Activated CD8-positive, alpha-beta memory T cell treated with anti-CD3 and anti-CD28 coated beads for 36 hours (primary cell): ENCODE measurements around the gene ARSH. TPM values are rescaled to one million over a fixed set of nuclear protein-coding genes. Genes with fewer than 3 reads are reported as not detected.
"Not testable (repeated sequence)": the region's sequence is repeated elsewhere in the genome, so short reads cannot be mapped to it uniquely, and the experiment has no call there.

Source experiments
- CTCF ChIA-PET: fragments of 350-600 bp; sonication (Branson Sonifier 250); formaldehyde crosslinking; loops from one replicate; lab custom pipeline; 2021; ENCODE audit warnings: antibody characterized with exemption; lab: Charles Lee
- POLR2A ChIA-PET: fragments of 350-600 bp; sonication (Branson Sonifier 250); formaldehyde crosslinking; loops from one replicate; lab custom pipeline; 2021; ENCODE audit warnings: antibody characterized with exemption; lab: Charles Lee
- total RNA-seq, 2 experiments: library from RNA; stranded (reverse); gene quantifications; one replicate each; pipeline ENCODE4 v1.2.3, GENCODE V29; 2021

The ARSH gene, protein sequence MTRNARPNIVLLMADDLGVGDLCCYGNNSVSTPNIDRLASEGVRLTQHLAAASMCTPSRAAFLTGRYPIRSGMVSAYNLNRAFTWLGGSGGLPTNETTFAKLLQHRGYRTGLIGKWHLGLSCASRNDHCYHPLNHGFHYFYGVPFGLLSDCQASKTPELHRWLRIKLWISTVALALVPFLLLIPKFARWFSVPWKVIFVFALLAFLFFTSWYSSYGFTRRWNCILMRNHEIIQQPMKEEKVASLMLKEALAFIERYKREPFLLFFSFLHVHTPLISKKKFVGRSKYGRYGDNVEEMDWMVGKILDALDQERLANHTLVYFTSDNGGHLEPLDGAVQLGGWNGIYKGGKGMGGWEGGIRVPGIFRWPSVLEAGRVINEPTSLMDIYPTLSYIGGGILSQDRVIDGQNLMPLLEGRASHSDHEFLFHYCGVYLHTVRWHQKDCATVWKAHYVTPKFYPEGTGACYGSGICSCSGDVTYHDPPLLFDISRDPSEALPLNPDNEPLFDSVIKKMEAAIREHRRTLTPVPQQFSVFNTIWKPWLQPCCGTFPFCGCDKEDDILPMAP
- not detected for total RNA-seq

DNA sequence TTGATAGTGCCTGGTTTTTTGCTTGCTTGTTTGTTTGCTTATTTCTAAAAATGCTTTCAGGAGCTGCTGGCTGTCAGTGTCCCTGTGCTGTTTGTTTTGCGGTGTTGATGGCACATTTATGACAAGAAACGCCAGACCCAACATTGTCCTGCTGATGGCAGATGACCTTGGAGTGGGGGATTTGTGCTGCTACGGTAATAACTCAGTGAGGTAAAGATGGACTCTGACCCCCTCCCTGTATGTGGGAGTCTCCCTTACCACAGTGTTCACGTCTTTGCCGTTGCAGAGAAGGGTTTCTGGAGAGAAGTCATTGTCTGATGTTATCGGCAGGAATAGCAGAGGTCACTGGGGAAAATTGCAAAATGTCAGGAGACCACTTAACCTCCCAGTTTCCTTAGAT is at the start of gene ARSH:
Gene ARSH, plus strand, starts transcription at position 52 of the 400 bp plus-strand sequence. Its CDS starts 67 bp downstream, at position 119.
- POLR2A ChIA-PET = no interaction called here
- CTCF ChIA-PET = no interaction called here

DNA sequence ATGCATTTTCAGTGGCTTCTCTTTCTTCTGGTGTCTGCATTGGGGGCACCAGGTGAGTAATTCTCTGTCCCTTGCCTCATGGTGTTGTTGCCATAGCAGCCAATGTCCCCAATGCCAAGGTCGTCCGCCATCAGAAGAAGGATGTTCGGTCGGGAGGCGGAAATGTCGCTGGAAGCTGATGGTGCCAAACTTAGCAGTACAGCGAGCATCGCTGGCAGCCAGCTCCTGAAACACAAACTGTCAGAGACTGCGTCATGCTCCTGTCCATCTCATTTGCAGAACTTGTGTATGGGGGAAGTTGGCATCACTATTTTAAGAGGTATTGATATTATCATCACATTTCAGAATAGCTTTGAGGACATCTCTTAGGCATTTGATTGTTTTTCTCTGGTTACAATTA is 48.1 kb upstream of the ARSH start:
- ChIA-PET CTCF (no interaction called here), POLR2A (no interaction called here)

DNA sequence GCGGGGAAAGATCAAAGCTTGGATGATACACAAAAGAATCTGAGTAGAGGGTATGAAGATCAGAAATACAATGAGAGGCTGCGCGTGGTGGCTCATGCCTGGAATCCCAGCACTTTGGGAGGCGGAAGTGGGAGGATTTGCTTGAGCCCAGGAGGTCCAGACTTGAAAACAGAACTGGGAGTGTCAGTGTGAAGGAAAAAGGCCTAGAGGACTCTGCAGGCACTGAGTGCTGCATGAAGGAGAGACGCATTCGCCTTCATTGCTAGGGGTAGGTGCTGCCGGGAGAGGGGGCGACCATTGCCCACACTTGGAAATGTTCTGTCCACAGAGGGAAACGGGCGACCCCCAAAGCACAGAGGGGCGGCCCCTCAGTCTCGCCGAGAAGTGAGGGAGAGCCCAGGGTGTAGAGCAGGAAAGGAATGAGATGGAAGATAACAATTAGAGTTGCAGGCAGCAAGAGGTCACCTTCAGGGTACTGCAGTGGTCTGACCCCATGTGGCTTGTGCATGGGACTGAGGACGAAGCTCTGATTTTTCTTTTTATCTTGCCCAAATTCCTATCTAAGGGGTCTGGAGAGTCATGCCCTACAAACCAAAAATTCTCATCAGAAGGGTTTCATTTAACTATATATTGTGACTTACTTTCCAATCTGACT is 45.4 kb upstream of the ARSH start:
- ChIA-PET CTCF (no interaction called here), POLR2A (no interaction called here)

DNA sequence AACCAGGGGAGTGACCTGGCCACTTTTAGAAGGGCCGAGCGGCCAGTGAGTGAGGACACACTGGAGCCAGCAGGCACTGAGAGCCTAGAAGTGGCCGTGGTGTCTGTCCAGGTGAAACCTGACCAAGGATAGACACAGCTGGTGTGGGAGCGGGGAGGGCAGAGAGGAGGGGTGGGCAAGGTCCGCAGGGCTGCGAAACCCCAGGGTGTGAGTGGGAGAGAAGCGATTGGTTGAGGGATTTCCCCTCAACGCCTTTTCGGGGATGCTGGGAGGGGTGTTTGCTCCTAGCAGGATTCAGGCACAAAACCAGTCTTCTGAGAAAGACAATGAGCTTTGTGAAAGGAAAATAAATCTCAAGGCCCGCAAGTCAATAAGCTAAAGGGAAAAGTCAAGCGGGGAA is 44.0 kb upstream of the ARSH start:
- CTCF ChIA-PET = no interaction called here
- POLR2A ChIA-PET = no interaction called here

DNA sequence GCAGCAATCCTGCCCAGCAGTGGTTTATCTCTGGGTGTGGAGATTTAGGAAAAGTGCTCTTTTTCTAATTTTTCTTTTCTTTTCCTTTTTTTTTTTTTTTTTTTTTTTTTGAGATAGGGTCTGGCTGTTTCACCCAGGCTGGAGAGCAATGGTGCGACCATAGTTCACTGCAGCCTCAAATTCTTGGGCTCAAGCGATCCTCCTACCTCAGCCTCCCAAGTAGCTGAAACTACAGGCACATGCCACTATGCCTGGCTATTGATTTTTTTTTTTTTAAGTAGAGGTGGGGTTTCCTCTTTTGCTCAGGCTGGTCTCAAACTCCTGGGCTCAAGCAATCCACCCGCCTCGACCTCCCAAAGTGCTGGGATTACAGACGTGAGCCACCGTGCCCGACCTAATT is 42.9 kb upstream of the ARSH start:
- CTCF ChIA-PET, POLR2A ChIA-PET: not testable (repeated sequence)

DNA sequence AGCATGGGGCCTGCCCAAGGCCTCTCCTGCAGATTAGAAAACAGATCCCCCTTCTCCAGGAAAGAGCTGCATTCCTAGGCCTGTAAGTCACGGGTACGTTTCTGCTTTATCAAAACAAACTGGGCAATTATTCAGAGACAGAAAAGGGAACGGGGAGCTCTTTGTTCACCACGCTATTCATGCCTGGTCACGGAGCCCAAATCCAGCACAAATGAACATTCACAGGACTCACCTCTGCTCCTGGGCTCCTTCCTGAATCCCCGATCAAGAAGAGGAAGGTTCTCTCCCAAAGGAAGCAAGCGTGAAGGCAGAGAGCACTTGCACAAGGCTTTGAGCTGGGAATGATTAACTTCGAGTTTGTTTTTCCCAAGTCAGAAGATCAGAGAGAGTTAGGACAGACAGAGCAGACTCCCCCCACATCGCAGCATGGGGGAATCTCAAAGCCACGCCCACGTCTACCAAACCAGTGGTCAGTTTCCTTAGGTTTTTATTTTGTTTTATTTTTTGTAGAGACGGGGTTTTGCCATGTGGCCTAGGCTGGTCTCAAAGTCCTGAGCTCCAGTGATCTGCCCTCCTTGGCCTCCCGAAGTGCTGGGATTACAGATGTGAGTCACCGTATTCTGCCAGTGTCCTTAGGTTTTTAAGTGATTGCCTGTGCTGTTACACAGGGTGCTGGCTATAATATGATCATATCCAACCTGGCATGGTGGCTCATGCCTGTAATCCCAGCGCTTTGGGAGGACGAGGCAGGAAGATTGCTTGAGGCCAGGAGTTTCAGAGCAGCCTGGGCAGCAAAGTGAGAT is 42.2 kb upstream of the ARSH start:
- POLR2A ChIA-PET, CTCF ChIA-PET: not testable (repeated sequence)

DNA sequence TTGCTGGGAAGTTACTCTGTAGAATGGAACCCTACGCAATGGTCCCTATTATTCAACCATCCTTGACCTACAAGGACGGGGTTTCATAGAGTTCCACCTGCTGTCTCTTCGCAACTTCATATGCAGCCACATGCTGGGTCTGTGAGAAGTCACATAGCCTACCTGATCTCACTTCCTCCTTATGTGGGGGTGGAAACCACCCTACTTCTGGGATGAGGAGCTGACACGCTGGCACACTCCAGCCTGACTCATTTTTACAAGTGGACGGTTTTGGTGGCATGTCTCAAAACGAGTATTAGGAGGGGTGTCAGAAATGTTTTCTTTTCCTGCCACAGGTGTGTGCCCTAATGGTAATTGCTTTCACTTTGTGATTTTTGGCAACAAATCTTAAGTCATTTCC is 40.4 kb upstream of the ARSH start:
- ChIA-PET CTCF (no interaction called here), POLR2A (no interaction called here)

DNA sequence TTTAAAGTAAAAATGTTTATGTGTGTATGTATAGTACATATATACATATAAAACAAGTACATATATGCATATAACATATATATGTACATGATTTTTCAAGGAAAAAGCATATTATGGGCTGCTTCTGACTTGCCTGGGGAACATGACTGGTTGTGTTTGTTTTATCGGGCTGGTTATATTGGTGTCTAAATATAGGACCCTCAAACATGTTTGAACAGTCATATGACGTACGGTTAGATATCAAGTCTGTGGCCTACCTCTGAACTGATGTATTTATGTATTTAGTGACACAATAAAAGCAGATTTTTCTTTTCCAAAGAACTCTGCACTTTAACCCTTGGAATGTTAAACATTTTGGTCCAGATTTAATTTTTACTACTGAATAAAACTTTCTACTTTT is 39.3 kb upstream of the ARSH start:
- POLR2A ChIA-PET = no interaction called here
- CTCF ChIA-PET = no interaction called here

DNA sequence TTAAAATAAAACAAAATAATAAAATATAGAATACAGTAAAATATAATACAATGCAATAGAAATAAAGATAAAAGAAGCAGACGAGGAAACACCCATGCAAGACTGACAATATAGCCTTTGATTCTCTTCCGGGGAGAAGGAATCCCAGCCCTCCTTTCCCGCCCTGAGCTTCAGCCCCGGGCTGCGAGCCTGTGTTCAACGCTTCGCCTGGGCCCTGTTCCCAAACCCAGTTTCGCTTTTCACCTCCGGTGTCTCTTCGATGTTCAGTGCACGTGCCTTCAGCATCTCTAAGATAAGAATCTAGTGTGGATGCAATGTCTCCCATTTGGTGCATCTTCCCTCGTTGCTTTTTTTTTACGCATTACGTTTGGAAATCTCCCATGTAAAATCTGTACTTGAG is 38.8 kb upstream of the ARSH start:
- CTCF ChIA-PET = no interaction called here
- POLR2A ChIA-PET = no interaction called here

DNA sequence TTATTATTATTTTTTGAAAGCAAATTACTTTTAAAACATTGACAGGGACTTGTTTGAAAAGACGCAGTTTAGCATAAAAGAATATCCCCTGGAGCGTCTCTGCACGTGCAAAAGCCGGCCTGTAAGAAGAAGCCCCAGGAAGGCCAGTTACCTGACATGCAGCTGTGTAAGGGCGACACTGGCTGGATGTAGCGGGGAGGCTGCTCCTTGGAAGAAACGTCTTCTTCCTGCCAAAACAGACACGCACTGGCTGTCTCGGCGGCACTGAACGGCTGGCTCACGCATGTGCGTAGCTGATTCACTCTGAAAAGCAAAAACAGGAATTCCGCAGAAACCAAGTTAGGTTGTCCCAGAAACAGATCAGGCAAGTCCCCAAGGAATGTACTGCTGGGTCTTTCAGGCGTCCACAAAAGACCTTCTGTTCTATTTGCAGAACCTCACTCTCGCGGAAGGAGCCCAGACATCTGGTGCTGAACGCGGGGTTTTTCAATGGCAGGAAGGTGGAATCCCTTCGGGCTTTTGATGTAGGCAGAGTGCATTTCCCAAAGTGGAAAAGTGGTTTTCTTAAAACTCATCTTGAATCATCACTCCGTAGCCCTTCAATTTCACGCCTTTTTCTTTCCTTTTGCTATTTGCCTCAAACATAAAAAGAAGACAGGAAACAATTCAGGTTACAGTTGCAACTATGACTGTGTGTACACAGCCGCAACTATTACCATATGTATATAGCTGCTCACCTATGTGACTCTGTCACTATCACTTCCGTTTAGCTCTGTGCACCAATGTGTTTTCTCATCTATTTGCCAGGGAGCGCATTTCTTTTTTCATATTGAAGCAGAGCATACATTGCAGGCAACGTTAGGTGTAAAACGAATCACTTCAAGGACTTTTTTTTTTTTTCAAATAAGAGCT is 38.1 kb upstream of the ARSH start:
- POLR2A ChIA-PET = no interaction called here
- CTCF ChIA-PET = no interaction called here

DNA sequence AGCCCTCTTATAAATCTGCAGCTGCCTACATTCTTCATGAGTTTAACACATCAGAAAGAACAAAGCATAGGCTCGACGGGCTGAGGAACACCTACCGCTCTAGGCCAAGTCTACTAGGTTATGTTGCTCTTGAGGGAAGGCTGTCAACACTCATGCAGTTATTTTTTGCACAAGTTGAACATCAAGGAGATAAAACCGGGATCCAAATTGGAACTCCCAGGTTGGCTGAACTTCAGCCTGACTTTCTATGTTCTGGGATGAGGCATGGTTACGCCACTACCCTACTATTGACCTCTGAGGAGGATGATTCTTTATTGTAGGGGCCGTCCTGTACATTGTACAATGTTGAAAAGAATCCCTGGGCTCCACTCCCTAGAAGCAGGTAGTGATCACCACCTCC is 37.3 kb upstream of the ARSH start:
- ChIA-PET POLR2A (no interaction called here), CTCF (no interaction called here)

DNA sequence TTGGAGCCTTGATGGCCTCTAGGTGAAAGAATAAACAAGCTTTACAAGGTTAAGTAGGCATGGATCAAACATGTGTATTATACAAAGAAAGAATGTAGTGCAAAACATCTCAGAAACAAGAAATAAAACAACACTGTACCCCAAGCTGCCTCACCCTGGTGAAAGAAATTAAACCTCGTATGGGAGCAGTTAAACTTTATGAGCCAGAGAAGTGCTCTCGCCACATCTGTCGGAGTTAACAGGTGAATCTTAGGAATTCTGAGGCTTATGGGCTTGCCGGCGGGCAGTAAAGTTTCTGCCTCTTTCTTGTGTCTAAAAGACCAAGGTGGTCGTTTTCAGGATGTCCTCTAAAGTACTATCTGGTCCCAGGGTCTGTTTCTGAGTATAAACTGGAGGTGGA is 34.0 kb upstream of the ARSH start:
- CTCF ChIA-PET = no interaction called here
- POLR2A ChIA-PET = no interaction called here

DNA sequence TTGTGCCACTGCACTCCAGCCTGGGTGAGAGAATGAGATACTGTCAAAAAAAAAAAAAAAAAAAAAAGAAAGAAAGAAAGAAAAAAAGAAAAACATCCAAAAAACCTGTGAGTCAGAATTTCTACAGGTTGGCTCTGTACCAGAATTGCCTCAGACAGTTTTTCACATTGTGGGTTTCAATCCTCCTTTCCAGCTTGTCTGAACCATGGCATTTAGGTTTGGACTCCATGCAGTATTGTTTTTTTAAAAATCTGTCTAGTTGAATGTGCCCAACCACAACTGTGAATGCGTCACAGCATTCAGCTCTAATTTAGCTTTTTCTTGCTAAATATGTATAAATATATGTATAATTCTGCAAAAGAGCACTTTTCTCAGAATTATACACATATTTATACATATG is 31.4 kb upstream of the ARSH start:
- POLR2A ChIA-PET = no interaction called here
- CTCF ChIA-PET = no interaction called here

DNA sequence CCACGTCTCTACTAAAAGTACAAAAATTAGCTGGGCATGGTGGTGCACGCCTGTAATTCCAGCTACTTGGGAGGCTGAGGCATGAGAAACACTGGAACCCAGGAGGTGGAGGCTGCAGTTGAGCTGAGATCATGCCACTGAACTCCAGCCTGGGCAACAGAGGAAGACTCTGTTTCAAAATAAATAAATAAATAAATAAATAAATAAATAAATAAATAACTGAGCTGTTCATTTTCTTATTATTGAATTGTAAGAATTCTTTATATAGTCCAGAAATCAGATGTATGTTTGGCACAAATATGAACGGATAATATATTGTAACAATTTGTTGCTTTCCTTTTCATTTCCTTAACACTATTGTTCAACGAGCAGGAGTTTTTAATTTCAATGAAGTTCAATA is 27.7 kb upstream of the ARSH start:
- POLR2A ChIA-PET, CTCF ChIA-PET: not testable (repeated sequence)

DNA sequence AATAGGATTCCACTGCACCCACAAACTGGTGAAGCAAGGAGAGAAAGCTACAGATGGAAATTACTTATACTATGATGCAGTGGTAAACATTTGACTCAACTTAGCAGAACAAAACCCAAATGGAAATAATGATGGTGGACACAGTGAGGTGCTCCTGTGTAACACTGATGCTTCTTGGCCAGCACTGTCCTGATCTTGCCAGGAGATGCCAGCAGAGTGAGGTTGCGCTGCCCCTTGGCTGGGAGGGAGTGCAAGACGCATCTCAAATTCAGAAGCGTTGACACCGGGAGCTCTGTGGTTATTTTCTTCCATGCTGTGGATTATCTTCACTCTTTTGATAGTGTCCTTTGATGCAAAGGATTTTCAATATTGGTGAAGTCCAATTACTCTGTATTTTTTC is 22.0 kb upstream of the ARSH start:
- ChIA-PET POLR2A (no interaction called here), CTCF (interaction anchor here (0.6 kb wide), 1 partner anchor 14 kb away, joined by 4 read pairs; no protein-coding TSS in a partner anchor)

DNA sequence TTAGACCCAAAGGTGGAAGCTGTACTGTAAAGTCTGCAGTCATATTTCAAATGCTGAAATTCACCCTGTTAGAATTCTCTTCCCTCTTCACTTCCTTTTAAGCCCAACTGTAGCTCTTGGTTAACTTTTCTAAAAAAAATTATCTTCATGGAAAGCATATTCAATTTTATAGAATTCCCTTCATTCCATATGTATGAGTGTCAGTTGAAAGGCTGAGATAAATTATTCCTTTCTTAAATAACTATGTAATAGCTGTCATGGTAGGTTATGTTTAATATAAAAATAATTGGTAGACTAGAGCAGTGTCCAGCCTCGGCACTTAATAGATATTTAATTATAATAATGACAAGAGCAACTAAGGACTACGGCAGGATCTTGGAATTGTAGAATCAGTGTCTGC is 16.8 kb upstream of the ARSH start:
- ChIA-PET CTCF (interaction anchor here (0.6 kb wide), 1 partner anchor 41 kb away, joined by 3 read pairs; no protein-coding TSS in a partner anchor), POLR2A (interaction anchor here (0.6 kb wide), 1 partner anchor 192 kb away, joined by 3 read pairs; no protein-coding TSS in a partner anchor)

DNA sequence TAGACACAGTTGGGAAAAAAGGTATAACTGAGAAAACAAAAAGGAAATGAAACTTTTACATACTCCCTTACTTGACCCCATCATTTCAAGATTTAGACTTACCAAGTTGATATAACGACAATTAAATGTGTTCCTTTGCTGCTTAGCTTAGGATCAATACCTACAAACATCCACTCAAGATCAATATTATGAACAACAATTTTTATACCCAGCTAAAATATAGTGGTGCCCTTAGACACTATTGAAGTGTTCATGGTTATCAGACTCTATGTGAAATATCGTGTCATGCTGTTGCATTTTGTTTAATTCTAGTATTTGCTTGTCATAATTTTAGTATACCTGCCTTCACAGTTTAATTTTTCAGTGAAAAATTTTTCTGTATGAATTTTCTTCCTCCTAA is 4.2 kb downstream of the ARSH start:
- POLR2A ChIA-PET = no interaction called here
- CTCF ChIA-PET = no interaction called here

DNA sequence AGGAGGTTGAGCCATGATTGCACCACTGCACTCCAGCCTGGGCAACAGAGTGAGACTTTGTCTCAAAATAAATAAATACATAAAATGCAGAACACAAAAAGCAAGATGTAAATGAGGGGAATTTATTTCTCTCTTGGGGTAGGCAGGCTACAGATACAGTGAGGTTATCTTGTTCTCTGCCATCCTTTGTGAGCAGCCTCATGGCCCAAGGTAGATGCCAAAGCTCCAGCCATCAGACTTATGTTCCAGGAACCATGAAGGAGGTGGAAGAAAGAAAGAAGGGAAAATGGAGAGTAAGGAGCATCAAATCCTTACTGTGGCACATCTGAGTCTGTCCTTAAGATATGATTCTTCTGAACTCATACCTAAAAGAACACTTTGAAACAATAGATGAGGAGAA is 11.1 kb downstream of the ARSH start:
- POLR2A ChIA-PET = no interaction called here
- CTCF ChIA-PET = no interaction called here

DNA sequence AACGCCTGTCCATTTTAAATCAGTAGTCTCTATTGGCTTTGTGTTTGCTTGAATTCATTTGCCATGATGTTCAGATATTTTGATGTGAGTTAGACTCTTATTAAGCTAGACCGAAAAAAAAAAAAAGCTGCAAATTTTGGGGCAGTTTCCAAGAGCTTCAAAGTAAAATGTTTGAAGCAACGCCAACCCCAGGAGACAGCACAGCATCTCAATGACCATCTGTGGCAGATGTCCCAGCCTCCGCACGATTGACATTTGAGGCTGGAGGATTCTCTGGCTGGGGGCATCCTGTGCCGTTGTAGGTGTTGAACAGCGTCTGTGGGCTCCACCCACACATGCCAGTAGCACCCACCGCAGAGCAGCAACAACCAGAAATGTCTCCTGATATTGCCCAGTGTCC is 17.8 kb downstream of the ARSH start:
- ChIA-PET CTCF (interaction anchor here (0.6 kb wide), 1 partner anchor 31 kb away, joined by 4 read pairs; no protein-coding TSS in a partner anchor), POLR2A (no interaction called here)
